Kidney (tissue), 14 donors: ENCODE data around the gene SRGAP3. TPM values are rescaled to one million over a fixed set of nuclear protein-coding genes. Genes with fewer than 3 reads are reported as not detected.
A peak's percentile ranks its signal among the peaks of the same experiment; 100 is the strongest.

Experiments used
- DNase-seq, 5 donors: peaks; one replicate each; pipeline ENCODE4 v3.0.0-alpha.2; 2013 to 2020
- FAIRE-seq: peaks from 2 replicates; lab custom pipeline; 2012; peaks lifted over from hg19 to GRCh38; lab: Jason Lieb, UNC
- H3K27ac ChIP-seq, 2 donors: one replicate each; pipeline ENCODE4 v1.7.0; 2013; ENCODE audit warnings: low read depth in 2 of 2, low read length in 2 of 2, inconsistent platforms in 1 of 2
- H3K27me3 ChIP-seq: one replicate; pipeline ENCODE4 v1.7.1; 2013; ENCODE audit warnings: low read length, inconsistent platforms; ENCODE audit not compliant: control insufficient read depth, insufficient read depth
- H3K36me3 ChIP-seq, 3 donors: one replicate each; pipeline versions ENCODE4 v1.7.0 to v1.7.1; 2013; ENCODE audit warnings: low read length in 3 of 3, control low read depth in 1 of 3, inconsistent platforms in 1 of 3; ENCODE audit not compliant: insufficient read depth in 3 of 3, control insufficient read depth in 2 of 3
- H3K4me1 ChIP-seq, 3 donors: one replicate each; pipeline versions ENCODE4 v1.7.0 to v1.7.1; 2013; ENCODE audit warnings: low read length in 3 of 3, inconsistent platforms in 1 of 3, low read depth in 1 of 3; ENCODE audit not compliant: control insufficient read depth in 2 of 3, insufficient read depth in 2 of 3
- H3K4me3 ChIP-seq, 3 donors: one replicate each; pipeline versions ENCODE4 v1.7.0 to v1.8.1; 2013; ENCODE audit warnings: low read length in 3 of 3, control low read depth in 1 of 3, inconsistent platforms in 1 of 3
- H3K9ac ChIP-seq, 3 donors: one replicate each; pipeline versions ENCODE4 v1.7.0 to v1.7.1; 2013; ENCODE audit warnings: low read length in 3 of 3, control low read depth in 1 of 3, inconsistent platforms in 1 of 3
- H3K9me3 ChIP-seq, 3 donors: one replicate each; pipeline versions ENCODE4 v1.7.0 to v1.7.1; 2013; ENCODE audit warnings: low read length in 3 of 3, control low read depth in 1 of 3, inconsistent platforms in 1 of 3; ENCODE audit not compliant: control insufficient read depth in 2 of 3, insufficient read depth in 1 of 3
- intact Hi-C: fragments of 100-400 bp; cut with DNase I; formaldehyde crosslinking; loops from one replicate; pipeline ENCODE4 v1.11.1; 2022
- polyA plus RNA-seq: library from polyadenylated mRNA; stranded (reverse); fragments of 350-450 nt; fragmentation: Illumina TruSeq; extraction: RNeasy Lipid Tissue Mini Kit (QIAGEN cat#74804); gene quantifications from one replicate; pipeline ENCODE4 v1.2.3, GENCODE V29; 2014; ENCODE audit warnings: low read depth, low replicate concordance; ENCODE audit not compliant: insufficient read depth
- total RNA-seq: library from RNA; stranded (reverse); fragmentation: NEBNext Ultra II Directional; extraction: Animal tissue kit (Norgen Biotek cat#: 25700); gene quantifications from one replicate; pipeline ENCODE4 v1.2.1, GENCODE V29; 2021
- TF ChIP-seq, protein P1 (sequence below): IDR thresholded peaks from 3 replicates; pipeline ENCODE4 v1.5.1; 2012; ENCODE audit warnings: mild to moderate bottlenecking, moderate library complexity, borderline replicate concordance; ENCODE audit not compliant: insufficient read depth; ENCODE audit errors: extremely low read depth
- donor health status: control.
- donor health status: control.
- donor health status: control.
- donor health status: control.
- donor health status: control.
- donor health status: DM: yes; HTN: yes; CAD: no.
- donor health status: Normal renal cell carcinoma (clear cell type).

SRGAP3 gene
- total and polyA plus RNA-seq, 2 donors from 2014 or later = 4.1 to 24.3 TPM

DNA sequence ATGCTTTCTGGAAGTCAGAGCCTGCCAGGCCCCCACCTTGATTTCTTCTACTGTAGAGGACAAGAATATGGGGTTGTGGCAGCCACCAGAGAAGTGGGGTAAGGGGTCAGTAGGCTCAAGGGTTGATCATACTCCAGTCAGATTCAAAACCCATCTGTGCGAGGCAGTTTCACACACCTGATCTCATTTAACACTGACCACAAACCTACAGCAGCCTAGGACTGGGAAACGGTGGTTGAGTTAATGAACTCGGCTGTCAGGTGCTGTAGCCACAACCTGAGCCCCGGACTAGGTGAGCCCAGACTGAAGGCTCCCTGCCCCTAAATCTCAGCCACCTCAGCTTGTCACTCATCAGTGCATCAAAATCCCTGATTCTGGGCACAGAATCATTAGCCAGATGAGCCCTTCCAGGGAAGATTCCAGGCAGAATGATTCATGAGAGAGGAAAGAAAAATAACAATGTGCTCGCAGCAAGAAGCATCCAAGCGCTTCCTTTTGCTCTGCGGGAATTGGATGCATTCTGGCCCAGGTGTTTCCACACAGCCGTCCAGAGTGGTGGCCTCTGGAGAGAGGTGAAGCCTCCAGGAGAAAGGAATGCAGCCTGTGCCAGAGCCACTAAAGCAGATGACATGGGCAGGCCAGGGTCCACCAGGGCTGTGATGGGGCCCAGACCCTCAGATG lies 102.1 kb downstream of the SRGAP3 start:
- Histone ChIP-seq H3K4me1 (peaks cover 0 to 2% (median 0%) of the 10 kb centered on the region in 3 donors), H3K4me3 (no peak overlapping the region), H3K27ac (no peak overlapping the region), H3K27me3 (no peaks in the 10 kb centered on the region), H3K9ac (no peak overlapping the region), H3K36me3 (no peaks in the 10 kb centered on the region), H3K9me3 (peaks cover 0 to 9% (median 0%) of the 10 kb centered on the region in 3 donors)
- intact Hi-C loops = no loop called here
- DNase-seq (peak in 4 of 5 donors; percentile 81 to 88 (median 86)), FAIRE-seq (no peak)
- TF ChIP-seq, protein P1, sequence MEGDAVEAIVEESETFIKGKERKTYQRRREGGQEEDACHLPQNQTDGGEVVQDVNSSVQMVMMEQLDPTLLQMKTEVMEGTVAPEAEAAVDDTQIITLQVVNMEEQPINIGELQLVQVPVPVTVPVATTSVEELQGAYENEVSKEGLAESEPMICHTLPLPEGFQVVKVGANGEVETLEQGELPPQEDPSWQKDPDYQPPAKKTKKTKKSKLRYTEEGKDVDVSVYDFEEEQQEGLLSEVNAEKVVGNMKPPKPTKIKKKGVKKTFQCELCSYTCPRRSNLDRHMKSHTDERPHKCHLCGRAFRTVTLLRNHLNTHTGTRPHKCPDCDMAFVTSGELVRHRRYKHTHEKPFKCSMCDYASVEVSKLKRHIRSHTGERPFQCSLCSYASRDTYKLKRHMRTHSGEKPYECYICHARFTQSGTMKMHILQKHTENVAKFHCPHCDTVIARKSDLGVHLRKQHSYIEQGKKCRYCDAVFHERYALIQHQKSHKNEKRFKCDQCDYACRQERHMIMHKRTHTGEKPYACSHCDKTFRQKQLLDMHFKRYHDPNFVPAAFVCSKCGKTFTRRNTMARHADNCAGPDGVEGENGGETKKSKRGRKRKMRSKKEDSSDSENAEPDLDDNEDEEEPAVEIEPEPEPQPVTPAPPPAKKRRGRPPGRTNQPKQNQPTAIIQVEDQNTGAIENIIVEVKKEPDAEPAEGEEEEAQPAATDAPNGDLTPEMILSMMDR = no peak

- peaks cover 0 to 2% (median 0%) of the 10 kb centered on the region in 3 donors for H3K4me1 ChIP-seq
- H3K27ac ChIP-seq = no peak overlapping the region
- no peak overlapping the region for H3K4me3 ChIP-seq
- DNase-seq (no peak), FAIRE-seq (no peak)
- H3K27me3 ChIP-seq = no peaks in the 10 kb centered on the region
- intact Hi-C loops = no loop called here
- TF ChIP-seq, protein P1 = no peak
- no peaks in the 10 kb centered on the region for H3K36me3 ChIP-seq
- H3K9ac ChIP-seq = no peak overlapping the region
- peaks cover 0 to 9% (median 0%) of the 10 kb centered on the region in 3 donors for H3K9me3 ChIP-seq
Measured at GRCh38 chr3:9146367-9147071, 102.9 kb downstream of the SRGAP3 start.

- Histone ChIP-seq H3K36me3 (no peaks in the 10 kb centered on the region), H3K4me1 (peaks cover 0 to 2% (median 0%) of the 10 kb centered on the region in 3 donors)
- no peak for FAIRE-seq
Measured at GRCh38 chr3:9143184-9143583, 106.3 kb downstream of the SRGAP3 start.

More at GRCh38 chr3:9143184-9143583, 106.3 kb downstream of the SRGAP3 start:
- DNase-seq = no peak
- peak overlapping the region in 1 of 2 donors; percentile 30 for H3K27ac ChIP-seq
- H3K9ac ChIP-seq = no peak overlapping the region
- no peak overlapping the region for H3K4me3 ChIP-seq
- TF ChIP-seq, protein P1 = no peak
- intact Hi-C loops = no loop called here
- H3K27me3 ChIP-seq = no peaks in the 10 kb centered on the region
- no peaks in the 10 kb centered on the region for H3K9me3 ChIP-seq
